SK-N-SH treated with all-trans-retinoic acid at 6 μM for 48 hours (cell line): ENCODE measurements around the gene SVIL.

Experiments used
- ARNTL ChIP-seq: fragments of 450-650 bp; formaldehyde crosslinking; IDR thresholded peaks from 2 replicates; pipeline ENCODE4 v1.5.0; 2020; ENCODE audit warnings: low read depth, mild to moderate bottlenecking, moderate library complexity, borderline replicate concordance
- ZFP3 ChIP-seq: fragments of 250-450 bp; sonication (Bioruptor Pico); IDR thresholded peaks from 2 replicates; pipeline ENCODE4 v1.5.0; 2020; ENCODE audit warnings: mild to moderate bottlenecking, moderate library complexity
- TF ChIP-seq, protein P1 (sequence below): fragments of 250-450 bp; sonication (Bioruptor Pico); IDR thresholded peaks from 2 replicates; pipeline ENCODE4 v1.8.0; 2020; ENCODE audit warnings: mild to moderate bottlenecking, moderate library complexity, borderline replicate concordance

DNA sequence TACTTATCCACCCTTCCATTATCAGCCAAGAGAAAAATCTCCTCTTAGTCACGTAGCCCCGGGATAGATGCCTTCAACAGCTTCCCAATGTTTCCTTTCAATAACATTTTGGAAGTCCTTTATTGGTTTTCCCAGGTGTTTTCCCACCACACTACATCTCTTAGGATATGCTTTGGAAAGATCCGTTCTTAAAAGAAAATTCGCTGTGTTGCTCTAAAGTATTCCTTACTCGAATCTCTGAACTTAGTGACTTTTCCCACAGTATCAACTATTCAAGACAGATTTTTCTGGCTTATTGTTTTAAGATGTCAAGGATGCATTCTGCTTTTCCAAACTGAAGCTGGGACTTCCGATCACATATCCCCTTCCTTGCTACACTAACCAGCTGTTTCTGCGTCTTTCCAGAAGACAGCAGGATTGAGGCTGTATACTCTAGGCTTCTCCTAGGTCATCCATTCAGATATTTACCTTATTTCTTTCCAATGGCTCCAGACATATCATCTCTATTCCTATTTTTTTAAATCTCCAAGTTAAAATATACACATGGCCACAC lies 36.5 kb upstream of the SVIL start:
- no peak for TF ChIP-seq ZFP3 (CRISPR knock-in tag)
- no peak for TF ChIP-seq ARNTL (CRISPR knock-in tag)
- TF ChIP-seq, protein P1, sequence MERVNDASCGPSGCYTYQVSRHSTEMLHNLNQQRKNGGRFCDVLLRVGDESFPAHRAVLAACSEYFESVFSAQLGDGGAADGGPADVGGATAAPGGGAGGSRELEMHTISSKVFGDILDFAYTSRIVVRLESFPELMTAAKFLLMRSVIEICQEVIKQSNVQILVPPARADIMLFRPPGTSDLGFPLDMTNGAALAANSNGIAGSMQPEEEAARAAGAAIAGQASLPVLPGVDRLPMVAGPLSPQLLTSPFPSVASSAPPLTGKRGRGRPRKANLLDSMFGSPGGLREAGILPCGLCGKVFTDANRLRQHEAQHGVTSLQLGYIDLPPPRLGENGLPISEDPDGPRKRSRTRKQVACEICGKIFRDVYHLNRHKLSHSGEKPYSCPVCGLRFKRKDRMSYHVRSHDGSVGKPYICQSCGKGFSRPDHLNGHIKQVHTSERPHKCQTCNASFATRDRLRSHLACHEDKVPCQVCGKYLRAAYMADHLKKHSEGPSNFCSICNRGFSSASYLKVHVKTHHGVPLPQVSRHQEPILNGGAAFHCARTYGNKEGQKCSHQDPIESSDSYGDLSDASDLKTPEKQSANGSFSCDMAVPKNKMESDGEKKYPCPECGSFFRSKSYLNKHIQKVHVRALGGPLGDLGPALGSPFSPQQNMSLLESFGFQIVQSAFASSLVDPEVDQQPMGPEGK (CRISPR knock-in tag), result no peak
